Osteoblast (primary cell): Measurements from ENCODE around the gene ACOX1. TPM values are rescaled to one million over a fixed set of nuclear protein-coding genes. Genes with fewer than 3 reads are reported as not detected.

Experiments
- DNase-seq: peaks from one replicate; pipeline ENCODE4 v3.0.0; 2011; ENCODE audit warnings: low spot score, mixed read lengths; ENCODE audit not compliant: insufficient read length; ENCODE audit errors: missing footprints
- H2AFZ ChIP-seq: 2 replicates; pipeline ENCODE4 v1.6.0; 2011; ENCODE audit warnings: mild to moderate bottlenecking, low read length
- H3K27ac ChIP-seq: 2 replicates; pipeline ENCODE4 v1.5.1; 2011; ENCODE audit warnings: mild to moderate bottlenecking, low read depth, low read length, moderate library complexity
- H3K27me3 ChIP-seq: 2 replicates; pipeline ENCODE4 v1.6.0; 2012; ENCODE audit warnings: mild to moderate bottlenecking, control low read depth, inconsistent platforms, low read length, moderate library complexity; ENCODE audit not compliant: insufficient read depth
- H3K36me3 ChIP-seq: 2 replicates; pipeline ENCODE4 v1.5.1; 2011; ENCODE audit warnings: mild to moderate bottlenecking, low read length, control low read depth, moderate library complexity; ENCODE audit not compliant: insufficient read depth
- H3K4me1 ChIP-seq: 2 replicates; pipeline ENCODE4 v1.5.1; 2011; ENCODE audit warnings: mild to moderate bottlenecking, low read length, control low read depth, moderate library complexity; ENCODE audit not compliant: insufficient read depth
- H3K4me2 ChIP-seq: 2 replicates; pipeline ENCODE4 v1.6.0; 2011; ENCODE audit warnings: mild to moderate bottlenecking, low read length; ENCODE audit not compliant: insufficient read depth
- H3K4me3 ChIP-seq: fragments of 200-600 bp; sonication (generic); 3 replicates; pipeline ENCODE4 v1.5.1; 2012; ENCODE audit warnings: mild to moderate bottlenecking, low read length, inconsistent platforms; ENCODE audit not compliant: insufficient read depth
- H3K79me2 ChIP-seq: 2 replicates; pipeline ENCODE4 v1.6.0; 2012; ENCODE audit warnings: mild to moderate bottlenecking, low read length, control low read depth, inconsistent platforms; ENCODE audit not compliant: insufficient read depth
- H3K9me3 ChIP-seq: 2 replicates; pipeline ENCODE4 v1.5.1; 2011; ENCODE audit warnings: low read depth, low read length, control low read depth
- H4K20me1 ChIP-seq: 2 replicates; pipeline ENCODE4 v1.6.0; 2012; ENCODE audit warnings: mild to moderate bottlenecking, low read length, control low read depth; ENCODE audit not compliant: insufficient read depth
- total RNA-seq: library from RNA; depleted of rRNA; stranded (reverse); fragments of >200 nt; gene quantifications from 2 replicates; pipeline ENCODE4 v1.2.3, GENCODE V29; 2012
- TF ChIP-seq, protein P1 (sequence below): IDR thresholded peaks from 2 replicates; pipeline ENCODE4 v1.5.1; 2011; ENCODE audit warnings: mild to moderate bottlenecking, low read depth, low read length, moderate library complexity; ENCODE audit errors: extremely low read depth

ACOX1 gene
- total RNA-seq, 1 donor: 59.4 TPM

DNA sequence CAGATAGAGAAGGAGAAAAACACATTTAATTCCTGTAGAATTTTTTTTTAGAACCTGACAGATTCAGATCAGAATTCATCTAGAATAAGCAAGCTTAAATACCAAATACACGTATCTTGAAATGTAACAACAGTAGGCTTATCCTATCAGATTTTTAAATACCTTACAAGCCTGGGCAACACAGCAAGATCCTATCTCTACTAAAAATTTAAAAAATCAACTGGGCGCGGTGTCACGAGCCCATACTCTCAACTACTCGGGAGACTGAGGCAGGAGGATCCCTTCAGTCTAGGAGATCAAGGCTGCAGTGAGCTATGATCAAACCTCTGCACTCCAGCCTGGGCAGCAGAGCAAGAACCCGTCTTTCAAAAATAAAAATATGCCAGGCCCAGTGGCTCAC lies 13.5 kb downstream of the ACOX1 start:
- Histone ChIP-seq H3K9me3 (no peaks in the 10 kb centered on the region), H3K4me1 (no peaks in the 10 kb centered on the region), H3K4me2 (no peak overlapping the region), H3K27me3 (no peaks in the 10 kb centered on the region), H4K20me1 (peaks cover 16% of the 10 kb centered on the region), H3K4me3 (no peak overlapping the region), H3K79me2 (peaks cover 46% of the 10 kb centered on the region), H3K27ac (no peak overlapping the region), H2AFZ (no peak overlapping the region), H3K36me3 (peaks cover 4% of the 10 kb centered on the region)
- TF ChIP-seq, protein P1, sequence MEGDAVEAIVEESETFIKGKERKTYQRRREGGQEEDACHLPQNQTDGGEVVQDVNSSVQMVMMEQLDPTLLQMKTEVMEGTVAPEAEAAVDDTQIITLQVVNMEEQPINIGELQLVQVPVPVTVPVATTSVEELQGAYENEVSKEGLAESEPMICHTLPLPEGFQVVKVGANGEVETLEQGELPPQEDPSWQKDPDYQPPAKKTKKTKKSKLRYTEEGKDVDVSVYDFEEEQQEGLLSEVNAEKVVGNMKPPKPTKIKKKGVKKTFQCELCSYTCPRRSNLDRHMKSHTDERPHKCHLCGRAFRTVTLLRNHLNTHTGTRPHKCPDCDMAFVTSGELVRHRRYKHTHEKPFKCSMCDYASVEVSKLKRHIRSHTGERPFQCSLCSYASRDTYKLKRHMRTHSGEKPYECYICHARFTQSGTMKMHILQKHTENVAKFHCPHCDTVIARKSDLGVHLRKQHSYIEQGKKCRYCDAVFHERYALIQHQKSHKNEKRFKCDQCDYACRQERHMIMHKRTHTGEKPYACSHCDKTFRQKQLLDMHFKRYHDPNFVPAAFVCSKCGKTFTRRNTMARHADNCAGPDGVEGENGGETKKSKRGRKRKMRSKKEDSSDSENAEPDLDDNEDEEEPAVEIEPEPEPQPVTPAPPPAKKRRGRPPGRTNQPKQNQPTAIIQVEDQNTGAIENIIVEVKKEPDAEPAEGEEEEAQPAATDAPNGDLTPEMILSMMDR: no peak
- no peak for DNase-seq

DNA sequence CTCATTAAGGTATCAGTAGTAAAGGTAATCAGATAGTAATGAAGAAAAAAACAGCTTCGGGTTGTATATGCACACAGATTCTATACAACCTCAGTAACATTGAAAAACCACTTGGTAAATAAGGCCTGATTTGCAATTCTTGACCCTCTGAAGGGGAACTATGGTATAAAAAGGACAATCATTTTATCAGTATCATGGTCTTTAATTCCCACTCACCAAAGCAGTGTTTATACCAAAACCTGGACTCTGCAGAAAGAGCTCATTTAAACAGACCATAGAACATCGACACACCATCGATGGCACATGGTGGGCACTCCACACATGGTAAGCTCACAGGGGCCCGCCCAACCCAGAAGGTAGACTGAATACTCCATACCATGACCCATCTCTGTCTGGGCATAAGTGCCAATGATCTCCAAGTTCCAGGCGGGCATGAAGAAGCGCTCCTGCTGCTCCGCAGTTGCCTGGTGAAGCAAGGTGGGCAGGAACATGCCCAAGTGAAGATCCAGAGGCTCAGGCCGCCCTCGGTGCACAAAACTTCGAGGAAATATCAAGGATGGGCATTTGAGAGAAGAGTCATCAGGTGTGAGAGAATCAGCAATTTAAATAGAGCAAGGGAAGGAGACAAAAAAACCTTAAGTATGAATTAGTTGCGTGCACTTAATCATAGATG lies 19.0 kb downstream of the ACOX1 start:
- TF ChIP-seq, protein P1: no peak
- Histone ChIP-seq H3K27ac (no peak overlapping the region), H4K20me1 (peaks cover 15% of the 10 kb centered on the region), H3K4me3 (no peak overlapping the region), H3K4me2 (no peak overlapping the region), H2AFZ (no peak overlapping the region), H3K27me3 (no peaks in the 10 kb centered on the region), H3K79me2 (peaks cover 52% of the 10 kb centered on the region), H3K4me1 (no peaks in the 10 kb centered on the region), H3K9me3 (no peaks in the 10 kb centered on the region), H3K36me3 (peaks cover 13% of the 10 kb centered on the region)
- DNase-seq: peak; percentile 25

DNA sequence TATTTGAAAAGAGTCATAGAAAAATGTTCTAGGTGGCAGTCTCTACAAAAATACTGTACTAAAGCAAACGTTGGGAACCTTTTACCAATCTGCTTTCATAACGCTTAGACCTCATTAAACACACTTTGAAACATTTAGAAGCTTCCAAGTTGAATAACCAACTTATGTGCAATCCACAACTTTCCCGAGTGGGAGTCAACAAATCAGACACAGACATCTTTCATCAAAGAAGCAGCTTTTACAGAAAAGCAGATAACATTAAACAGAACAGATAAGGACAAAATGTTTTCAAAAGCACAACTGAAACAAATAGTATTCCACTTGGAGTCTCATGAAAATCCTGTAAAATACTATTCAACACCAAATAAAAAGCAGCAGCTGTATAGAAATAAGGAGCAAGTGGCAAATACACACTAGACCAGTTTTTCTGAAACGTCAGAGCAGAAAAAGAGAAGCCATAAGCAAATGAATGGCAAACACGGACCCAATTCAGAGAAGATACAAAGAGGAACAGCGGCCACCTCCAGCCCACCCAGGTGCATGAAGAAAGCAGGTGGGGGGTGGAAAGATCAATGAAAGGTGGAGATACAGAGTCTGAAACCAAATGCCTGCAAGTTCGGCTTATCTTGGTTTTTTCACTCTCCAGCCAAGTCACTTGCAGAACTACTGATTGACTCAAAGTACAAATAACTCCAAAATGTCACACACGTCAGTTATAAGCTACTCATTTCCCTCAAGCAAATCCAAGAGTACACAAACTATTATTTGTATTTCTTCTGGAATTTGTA lies 19.7 kb downstream of the ACOX1 start:
- Histone ChIP-seq H4K20me1 (peaks cover 13% of the 10 kb centered on the region), H3K4me1 (no peaks in the 10 kb centered on the region), H3K4me2 (no peak overlapping the region), H3K9me3 (no peaks in the 10 kb centered on the region), H2AFZ (no peak overlapping the region), H3K27me3 (no peaks in the 10 kb centered on the region), H3K79me2 (peaks cover 46% of the 10 kb centered on the region), H3K4me3 (no peak overlapping the region), H3K36me3 (peaks cover 13% of the 10 kb centered on the region), H3K27ac (no peak overlapping the region)
- no peak for DNase-seq
- TF ChIP-seq, protein P1: no peak

DNA sequence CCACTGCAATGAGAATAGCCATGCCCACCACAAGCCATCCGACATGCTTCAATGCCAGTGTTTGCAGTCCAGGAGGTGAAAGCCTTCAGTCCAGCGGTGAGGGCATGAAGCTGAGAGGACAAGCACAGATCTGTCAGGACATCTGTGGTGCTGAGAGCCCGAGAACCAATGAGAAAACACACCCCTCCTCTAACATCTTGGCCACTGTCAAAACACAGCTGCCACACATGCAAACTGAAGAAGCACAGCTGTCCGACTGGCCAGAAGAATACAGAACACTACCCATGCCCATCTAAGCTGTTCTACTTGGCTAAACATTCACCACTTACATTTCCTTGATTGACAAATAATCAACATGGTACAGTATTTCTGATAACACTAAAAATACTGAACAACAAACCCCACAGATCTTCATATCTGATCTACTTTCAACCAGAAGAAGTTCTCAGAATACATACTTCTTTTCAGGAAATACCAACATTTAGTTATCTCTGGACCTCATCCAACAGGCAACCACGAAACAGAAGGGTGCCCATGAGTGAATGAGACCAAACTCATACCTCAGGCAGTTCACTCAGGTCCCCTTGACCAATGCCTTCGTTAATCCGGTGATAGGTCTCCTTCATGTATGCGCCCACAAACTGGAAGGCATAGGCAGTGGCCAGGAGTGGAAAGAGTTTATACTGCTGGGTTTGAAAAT lies 28.0 kb downstream of the ACOX1 start:
- TF ChIP-seq, protein P1: no peak
- Histone ChIP-seq H3K36me3 (peaks cover 68% of the 10 kb centered on the region), H2AFZ (no peak overlapping the region), H3K4me3 (no peak overlapping the region), H3K27me3 (no peaks in the 10 kb centered on the region), H3K27ac (peak overlapping the region; percentile 35), H3K4me1 (peaks cover 6% of the 10 kb centered on the region), H3K9me3 (no peaks in the 10 kb centered on the region), H4K20me1 (no peaks in the 10 kb centered on the region), H3K4me2 (no peak overlapping the region), H3K79me2 (no peaks in the 10 kb centered on the region)
- no peak for DNase-seq
